AG08396 (cell line): Measurements from ENCODE around the gene COBL.

Source experiments
- DNase-seq: peaks from one replicate; pipeline ENCODE4 v3.0.0; 2012; ENCODE audit warnings: low spot score, mixed read lengths

Gene COBL

DNA sequence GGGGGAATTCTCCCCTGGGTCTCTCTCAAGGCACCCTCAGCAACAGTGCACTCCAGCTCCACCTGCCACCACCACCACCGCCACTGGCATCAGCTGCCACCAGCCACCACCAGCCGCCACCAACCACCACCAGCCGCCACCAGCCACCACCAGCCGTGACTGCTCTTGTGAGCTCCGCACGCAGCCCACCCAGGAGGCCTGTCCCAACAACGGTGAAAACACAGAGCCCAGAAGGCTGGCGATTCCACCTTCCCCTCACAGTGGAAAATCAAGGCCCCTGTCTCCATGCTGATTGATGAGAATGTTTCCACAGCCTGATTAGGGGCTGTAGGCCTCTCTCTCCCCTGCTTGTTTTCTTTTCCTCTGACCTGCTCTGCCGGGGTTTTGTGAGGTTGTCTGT lies 41.1 kb downstream of the COBL start:
- no peak for DNase-seq

DNA sequence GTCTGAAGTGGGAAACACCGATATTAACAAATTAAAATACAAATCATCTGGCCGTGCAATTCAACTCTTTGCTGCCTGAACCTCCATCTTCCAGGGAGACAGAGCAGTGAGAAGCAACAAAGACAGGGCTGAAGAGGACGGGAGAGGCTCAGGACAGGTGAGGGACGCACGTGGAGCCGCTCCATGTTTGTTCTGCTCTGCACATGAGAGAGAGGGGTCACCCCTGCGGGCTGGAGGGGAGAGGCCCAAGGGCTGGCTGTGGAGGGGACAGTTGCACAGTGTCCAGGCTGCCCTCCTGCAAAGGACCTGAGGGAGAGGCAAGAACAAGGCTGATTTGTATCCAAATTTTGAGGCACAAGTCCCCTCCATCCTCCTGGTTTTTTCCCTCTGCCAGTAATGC lies 41.7 kb downstream of the COBL start:
- no peak for DNase-seq

DNA sequence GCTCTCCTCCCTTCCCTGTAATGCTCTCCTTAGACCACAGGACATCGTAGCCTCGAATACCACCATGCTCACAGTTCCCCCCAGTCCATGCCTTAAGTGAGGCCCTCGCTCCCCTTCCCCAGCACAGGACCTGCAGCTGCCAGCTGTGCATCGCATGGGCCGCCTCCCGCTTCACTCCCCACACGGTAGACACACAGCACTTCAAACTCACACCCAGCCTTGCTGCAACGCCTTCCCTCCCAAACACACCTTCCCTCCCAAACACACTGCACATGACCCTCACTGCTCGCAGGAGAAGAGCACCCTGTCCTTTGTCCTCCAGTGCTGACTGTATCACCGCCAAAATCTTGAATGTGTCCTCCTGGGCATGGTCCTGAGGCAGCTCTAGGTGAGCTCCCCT lies 42.6 kb downstream of the COBL start:
- no peak for DNase-seq

DNA sequence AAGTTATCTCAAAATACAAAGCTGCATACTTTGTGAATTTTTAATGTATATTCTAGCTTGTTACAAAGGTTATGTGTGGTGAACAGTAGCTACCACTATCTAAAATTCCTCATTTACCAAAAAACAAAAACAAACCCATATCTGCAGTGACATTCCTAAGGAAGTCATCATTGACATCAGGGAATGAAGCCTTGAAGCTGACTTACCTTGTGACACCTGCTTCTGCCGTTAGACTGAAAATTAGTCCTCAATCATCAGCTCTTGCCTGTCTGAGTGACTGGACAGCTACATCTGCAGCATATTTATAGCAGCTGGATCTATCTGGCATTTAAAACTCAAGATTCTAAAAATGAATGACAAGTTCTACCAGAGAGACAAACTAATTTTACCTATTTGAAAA lies 43.2 kb downstream of the COBL start:
- DNase-seq = no peak

DNA sequence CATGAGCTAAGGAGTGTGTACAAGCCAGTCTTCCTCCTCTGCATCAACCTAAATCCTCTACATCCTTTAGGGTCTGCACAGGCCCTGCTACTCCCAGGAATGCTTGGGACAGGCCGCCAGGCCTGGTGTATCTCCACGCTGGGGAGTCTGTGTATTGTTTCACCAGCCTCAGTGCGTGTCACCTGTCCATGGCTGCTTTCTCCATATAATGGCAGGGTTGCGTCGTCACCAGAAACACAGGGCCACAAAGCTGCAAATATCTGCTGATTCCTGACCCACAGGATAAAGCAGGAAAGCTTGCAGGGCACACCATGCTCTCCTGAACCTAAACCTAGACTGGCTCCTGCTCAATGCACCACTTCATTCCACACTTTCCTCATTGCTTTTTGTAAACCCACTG lies 45.6 kb downstream of the COBL start:
- no peak for DNase-seq

DNA sequence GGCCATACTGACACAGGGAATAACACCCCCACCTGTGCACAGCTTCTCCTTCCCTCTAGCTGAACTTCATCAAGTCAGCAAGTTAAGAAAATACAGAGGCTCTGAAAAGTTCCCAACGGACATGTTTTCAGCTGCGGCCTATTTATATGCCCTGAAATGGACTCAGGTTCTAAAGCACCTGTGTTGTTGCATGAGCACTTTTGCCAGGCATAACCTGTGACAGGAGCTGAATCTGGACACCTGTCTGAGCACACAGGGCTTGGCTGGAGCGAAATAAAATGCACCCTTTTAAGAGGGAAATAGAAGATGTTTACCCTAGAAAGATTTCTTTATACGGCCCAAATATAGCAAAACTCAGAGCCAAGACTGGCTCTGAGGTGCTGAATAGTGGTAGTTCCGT lies 46.7 kb downstream of the COBL start:
- DNase-seq = no peak

DNA sequence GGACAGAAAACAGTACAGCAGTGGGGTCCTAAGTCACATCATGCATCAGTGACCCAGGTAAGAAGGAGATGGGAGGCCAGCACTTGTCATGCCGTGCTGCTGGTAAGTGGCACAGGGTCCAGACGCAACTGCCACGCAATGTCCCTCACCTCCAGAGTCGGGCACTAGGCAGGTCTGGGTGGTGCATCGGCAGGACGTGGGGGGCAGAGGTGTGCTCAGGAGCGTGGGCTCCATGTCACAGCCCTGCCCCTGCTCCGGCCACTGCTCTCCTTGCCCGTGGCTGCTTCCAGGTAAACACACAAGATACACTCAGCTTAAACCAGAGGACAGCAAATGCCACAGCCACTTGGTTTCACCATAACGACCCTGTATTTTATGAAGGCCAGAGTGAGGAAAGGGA lies 47.3 kb downstream of the COBL start:
- DNase-seq = no peak

DNA sequence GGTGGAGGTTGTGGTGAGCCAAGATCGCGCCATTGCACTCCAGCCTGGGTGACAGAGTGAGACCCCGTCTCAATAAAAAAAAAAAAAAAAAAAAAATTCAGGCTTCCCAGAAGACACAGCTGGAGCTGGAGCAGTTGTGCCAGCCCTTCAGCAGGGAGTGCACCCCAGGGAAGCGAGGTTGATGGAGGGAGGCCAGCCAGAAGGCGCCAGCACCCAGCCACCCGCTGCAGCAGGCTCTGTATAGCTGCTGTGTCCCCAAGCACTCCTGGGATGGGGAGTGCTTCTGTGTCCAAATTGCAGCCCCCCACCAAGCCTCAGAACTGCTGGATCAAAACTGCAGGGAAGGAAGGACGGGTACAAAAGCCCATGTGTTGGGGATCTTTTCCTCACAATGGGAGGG lies 47.8 kb downstream of the COBL start:
- DNase-seq = no peak

DNA sequence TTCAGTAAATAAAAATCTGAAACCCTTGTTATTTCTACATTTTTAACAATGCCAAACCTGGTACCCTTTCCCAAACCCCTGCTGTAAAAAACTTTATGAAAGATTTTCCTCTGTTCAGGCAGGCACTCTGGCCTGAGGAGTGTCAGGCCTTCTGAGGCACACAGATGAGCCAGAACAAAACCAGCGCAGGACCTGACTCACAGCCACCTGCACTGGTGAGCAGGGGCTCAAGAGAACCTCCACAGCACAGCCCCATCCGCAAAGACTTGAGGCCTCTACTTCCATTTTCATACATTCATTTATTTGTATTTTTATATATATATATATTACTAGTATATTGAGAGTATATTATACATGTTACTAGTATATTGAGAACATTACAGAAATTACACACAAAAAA lies 49.4 kb downstream of the COBL start:
- no peak for DNase-seq

DNA sequence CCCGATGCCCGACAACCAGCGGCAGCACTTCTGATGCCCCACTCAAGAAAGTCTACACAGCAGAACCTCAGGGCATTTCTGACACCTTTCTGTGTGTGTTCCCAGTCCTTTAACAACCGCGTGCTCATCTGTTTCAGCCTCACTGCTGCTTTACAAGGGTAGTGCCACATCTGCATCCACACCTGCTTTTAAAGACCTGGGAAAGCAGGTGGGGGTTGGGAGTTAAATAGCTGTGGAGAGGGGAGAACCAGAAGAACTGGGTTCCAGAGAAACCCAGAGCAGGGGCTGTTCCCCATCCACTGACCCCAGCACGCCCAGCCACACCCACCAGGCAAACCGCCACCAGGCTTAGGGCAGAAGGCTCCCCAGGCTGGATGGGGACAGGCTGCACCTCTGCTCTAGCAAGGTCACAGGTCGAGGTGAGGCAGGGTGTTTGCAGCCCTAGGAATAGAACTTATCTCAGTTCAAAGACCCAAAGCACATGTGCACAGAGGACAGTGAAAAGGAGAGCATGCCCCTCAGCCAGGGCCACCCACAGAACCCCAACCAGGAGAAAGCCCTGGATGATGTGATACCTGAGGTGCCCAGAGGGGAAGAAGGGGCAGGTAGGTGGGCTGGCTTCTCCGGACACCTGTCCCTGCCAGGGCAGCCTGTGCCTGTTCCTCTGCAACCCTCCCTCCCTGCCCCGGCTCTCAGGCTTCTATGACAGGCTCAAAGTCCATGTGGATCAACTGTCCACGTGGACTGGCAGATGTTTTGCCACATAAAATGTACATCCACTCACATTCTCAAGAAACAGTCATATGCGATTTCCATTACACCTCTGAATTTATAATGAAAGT lies 51.3 kb downstream of the COBL start:
- DNase-seq = no peak

DNA sequence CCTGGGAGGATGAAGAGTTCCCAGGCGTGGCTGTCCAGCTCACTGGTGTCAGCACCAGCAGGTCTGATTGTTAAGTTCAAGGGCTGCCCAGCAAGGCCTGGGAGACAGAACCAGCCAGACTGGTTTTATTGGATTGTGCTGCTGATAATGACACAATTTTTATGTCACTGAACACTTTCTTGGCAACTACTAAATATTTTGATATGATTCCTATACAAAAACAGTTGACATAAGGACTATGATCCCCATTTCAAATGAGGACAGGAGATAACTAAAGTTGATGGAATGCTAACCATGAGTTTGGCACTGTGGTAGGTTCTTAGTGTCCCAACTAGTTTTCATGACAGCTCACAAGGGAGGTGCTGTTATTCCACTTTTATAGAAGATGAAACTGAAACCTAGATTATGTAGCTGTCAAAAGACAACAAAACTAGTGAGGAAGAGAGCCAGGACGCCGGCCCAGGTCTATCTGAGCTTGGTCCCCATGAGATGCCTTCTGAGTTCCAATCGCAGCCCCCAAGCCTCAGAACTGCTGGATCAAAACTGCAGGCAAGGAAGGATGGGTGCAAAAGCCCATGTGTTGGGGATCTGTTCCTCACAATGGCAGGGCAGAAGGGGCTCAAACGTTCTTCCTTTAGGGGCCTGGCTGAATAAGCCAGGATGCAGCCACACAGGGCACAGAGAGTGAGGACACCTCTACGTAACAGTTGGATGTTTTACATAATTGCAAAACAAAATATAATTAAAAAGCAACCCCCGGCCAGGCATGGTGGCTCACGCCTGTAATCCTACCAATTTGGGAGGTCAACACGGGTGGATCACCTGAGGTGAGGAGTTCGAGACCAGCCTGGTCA lies 52.8 kb downstream of the COBL start:
- no peak for DNase-seq

DNA sequence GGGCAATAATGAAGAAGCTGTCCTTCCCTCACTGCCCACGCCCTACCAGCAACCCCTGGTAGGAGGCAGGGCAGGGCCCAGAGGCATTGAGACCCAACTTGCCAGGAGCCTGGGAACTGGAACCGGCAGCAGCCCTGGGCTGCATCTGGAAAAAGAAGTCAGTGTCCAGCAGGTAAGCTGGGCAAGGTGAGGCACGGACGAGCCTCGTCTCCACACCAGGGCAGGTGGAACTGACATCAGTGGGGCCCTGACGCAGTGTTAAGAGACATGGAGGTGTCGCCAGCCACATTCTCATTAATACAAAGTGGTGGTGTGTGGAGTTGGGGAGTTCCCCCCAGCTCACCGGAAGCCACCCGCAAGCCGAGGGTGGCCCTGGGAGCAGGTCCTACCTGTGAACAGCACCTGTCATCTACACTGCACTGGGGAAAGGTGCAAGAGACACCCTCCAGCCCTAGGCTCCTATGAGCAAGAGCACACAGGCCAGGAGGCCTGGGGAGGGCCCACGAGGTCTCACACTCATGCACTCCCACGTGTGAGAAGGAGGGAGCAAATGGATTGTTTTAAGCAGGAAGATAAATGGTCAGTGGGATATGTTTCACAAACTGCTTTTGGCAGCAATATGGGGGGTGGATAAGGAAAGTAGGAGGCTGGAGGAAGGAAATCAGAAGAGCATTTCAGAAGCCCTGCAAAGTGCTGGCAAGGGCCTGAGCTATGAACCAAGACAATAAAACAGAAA lies 53.6 kb downstream of the COBL start:
- DNase-seq = no peak

DNA sequence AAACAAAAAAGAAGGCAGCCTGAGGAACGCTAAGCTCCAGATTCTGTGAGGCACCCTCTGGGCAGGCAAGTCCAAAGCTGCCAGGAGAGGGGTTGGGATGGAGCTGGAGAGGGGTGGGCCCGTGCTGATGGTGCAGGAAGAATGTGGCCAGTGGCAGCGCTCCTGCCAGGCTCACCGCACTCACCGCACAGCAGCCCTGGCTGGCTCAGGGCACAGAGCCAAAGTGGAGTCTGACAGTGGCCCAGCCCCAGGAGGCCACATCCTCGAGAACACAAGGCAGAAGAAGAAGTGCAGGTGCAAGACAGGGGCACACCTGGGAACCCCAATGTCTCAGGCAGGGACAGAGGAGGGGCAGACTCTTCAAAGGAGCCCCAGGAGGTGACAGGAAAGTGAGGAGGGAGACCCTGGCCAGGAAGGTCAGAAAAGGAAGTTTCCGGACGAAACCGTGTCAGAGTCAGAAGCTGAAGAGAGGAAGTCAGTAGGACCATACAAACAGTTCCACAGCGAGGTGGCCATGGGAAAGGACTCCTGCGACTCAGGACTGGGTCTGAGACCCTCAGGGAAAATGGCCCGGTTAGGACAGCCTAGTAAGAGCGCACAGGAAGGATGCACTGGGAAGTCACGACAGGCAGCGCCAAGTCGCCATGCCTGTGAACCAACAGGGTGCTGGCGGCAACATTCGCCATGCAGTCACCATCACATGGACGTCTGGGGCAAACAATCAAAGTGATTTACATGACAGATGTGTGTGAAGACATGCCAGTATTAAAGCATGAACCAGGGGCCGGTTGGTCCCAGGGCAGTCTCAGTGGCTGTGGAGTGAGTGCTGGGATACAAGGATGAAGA lies 54.4 kb downstream of the COBL start:
- no peak for DNase-seq

DNA sequence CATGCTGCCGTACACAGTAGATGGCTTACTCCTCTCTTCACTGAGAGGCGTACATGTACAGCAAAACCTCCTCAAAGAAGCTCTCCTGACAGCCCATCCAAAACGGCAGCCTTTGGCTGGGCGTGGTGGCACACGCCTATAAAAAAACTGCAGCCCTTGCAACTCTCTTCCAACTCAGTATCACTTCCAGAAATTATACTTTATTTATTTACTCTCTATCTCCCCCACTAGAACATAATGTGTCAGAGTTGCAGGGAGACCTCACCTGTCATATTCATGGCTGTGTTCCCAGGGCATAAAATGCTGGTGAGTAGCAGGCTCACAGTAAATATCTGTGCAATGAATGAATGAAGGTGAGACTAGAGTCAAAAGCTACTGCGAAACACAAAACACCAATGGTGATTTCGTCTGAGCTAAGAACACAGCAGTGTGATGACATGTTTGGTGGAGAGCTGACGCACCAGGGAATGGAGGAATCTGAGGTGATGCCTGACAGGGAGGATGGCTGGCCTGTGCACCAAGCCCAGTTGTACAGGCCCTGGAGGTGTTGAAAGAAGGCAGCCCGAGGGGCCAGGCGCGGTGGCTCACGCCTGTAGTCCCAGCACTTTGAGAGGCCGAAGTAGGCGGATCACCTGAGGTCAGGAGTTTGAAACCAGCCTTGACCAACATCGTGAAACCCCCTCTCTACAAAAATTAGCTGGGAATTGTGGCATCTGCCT lies 55.3 kb downstream of the COBL start:
- no peak for DNase-seq

DNA sequence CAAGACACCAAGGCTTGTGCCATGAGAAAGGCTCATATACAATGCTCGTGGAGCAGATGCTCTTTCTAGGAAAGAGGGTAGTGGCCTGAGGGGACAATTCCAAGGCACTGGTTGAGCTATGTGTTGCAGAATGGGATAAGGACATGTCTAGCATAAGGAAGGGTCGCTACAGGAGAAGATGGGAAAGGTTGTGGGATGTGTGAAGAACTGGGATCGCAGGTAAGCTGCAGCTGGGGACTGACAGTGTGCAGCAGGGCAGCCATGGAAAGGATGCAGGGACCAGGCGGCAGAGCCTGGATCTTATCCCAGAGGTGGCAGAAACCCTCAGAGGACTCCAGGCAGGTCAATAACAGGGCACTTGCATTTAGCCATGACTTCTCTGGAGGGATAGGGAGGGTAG lies 56.1 kb downstream of the COBL start:
- no peak for DNase-seq

DNA sequence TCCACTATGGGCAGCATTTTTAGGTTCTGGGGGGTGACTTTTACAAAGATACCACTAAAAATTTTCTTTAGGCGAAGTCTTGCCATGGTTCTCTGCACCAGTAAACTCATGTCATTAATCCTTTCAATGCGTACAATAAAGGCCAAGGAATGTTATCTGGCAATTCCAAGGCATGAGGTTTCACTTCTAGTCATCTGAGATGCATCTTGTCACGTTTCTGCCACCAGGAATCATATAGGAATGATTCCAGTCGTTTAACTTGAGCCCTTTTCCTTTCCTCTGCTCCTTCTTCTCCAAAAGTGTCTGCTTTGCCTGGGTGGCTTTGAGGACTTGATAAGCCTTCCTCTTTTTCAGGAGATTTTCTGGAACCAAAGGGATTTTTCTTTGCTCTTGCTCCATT lies 56.8 kb downstream of the COBL start:
- DNase-seq = no peak

DNA sequence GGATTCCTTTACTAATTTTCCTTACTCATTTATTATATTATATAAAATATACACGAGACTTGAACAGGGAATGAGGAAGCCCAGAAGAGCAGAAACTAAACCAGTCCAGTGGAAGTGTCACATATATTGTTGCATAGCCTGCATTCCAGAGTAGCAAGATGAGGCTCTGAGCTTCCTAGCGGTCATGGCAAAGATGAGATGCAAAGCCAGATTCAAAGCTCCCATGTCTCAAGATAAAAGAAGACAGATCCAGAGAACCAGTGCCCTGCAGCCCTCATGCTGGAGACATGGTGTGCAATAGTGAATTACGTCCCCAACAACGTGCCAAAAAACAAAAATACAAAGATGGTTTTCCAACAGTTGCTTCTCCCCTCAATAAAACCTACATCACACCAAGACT lies 59.7 kb downstream of the COBL start:
- DNase-seq = no peak

DNA sequence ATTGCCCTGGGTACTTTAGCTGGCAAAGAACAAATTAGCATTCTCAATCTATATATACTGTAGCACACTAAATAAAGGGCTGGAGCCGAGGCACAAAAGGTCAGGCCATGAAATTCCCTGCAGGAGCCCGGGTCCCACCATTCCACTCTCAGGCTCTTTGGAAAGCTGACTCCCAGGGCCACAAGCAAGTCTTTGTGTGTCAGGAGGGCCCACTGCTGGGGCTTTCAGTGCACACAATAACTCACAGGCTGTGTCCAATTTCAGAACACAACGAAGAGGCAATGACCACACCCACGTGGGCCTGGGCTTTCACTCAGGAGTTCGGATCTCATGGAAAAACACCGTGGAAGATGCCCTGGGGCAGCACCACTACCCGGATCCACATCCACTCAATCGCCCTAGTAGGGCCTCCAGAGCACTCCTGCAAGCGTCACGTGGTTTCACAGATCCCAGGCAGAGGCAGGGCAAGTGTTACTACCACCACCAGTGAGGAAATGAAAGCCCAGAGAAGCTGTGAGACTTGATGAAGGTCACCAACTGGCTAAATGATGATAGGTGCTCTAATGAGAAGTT lies 60.3 kb downstream of the COBL start:
- DNase-seq = no peak

DNA sequence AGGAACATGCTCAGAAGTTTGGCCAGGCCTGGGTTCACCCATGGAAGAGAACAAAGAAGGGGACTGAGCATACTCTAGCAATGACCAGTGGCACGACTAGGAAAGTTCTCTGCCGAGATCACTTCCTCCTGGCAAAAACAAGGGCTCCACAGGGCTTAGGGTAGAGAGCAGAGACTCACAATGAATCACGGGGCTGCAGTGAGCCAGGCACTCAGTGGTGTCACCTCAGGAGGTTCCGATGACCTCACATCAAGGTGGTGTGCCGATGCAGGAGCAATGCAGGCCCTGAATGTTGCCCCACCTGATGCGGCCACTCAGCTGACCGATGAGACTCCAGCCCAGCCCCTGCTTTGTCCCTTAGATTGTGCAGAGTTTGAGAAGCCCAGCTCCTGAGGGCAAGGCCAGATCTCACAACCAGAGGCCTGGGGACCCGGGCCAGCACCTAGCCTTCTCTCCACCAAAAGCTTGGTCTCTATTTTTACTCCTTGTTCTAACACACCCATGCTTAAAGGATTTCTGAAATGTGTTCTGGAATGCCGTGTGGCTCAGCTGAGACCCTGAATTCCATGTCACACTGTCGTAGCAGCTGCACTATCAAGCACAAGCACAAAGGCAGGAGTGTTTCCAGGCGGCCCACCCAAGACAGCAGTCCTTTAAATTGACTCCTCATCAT lies 60.9 kb downstream of the COBL start:
- DNase-seq = no peak

DNA sequence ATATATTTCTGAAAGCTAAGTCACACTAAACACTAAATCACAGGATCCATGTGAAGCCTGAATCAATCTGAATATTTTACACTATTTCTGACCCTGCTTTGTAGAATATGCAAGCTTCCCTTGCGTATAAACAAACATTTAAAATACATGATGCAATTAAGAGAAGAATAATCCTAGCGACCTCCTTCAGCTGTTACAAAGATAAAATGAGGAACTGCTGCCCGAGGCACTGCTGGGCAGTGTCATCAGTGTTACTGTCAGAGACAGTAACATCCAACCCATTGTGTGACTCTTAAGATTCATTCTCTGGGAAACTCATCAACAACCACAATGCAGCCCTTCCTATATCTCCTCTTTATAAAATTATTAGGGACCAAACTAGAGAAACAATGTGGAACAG lies 61.6 kb downstream of the COBL start:
- DNase-seq = no peak
